ENCODE results near the gene TRPM3.

TRPM3 gene

DNA sequence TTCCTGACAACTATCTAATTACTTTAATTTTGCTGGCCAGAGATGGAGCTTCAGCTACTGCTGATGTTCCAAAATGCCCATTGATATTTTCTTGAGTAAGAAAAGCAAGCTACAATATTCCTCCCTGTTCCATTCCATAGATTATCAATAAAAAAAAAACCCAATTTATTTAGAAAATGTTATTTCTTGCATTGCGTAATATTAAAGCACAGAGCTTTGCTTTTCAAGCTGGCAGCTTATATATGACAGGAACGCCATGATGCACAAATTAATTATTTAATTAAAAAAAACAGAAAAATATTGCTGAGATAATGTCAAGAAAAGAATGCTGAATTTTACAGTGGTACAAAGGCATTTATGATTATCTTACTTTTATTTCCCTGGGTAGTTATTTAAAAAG, 47.9 kb downstream of the TRPM3 start:
- H3K9ac ChIP-seq (ENCODE audit: low read length in 5 of 5): no peak overlapping the region
- H3K4me1 ChIP-seq (ENCODE audit: control insufficient read depth in 5 of 5, insufficient read depth in 5 of 5, low read length in 5 of 5): no peaks in the 10 kb centered on the region
- H3K27ac ChIP-seq (ENCODE audit: low read depth, low read length): no peak overlapping the region
- no peaks in the 10 kb centered on the region for H3K9me3 ChIP-seq (ENCODE audit: control insufficient read depth in 5 of 5, low read length in 5 of 5)
- H3K4me3 ChIP-seq (ENCODE audit: low read depth in 1 of 5, low read length in 5 of 5): no peak overlapping the region
- no peaks in the 10 kb centered on the region for H3K36me3 ChIP-seq (ENCODE audit: control insufficient read depth in 5 of 5, insufficient read depth in 5 of 5, low read length in 5 of 5)
- no peaks in the 10 kb centered on the region for H3K27me3 ChIP-seq (ENCODE audit: control insufficient read depth in 5 of 5, insufficient read depth in 4 of 5, low read length in 5 of 5)

GRCh38 chr9:71072587-71072986, 48.8 kb downstream of the TRPM3 start:
- Histone ChIP-seq H3K27ac (ENCODE audit: low read depth, low read length) (no peak overlapping the region), H3K9me3 (ENCODE audit: control insufficient read depth in 5 of 5, low read length in 5 of 5) (no peaks in the 10 kb centered on the region), H3K4me3 (ENCODE audit: low read depth in 1 of 5, low read length in 5 of 5) (no peak overlapping the region), H3K27me3 (ENCODE audit: control insufficient read depth in 5 of 5, insufficient read depth in 4 of 5, low read length in 5 of 5) (no peaks in the 10 kb centered on the region), H3K4me1 (ENCODE audit: control insufficient read depth in 5 of 5, insufficient read depth in 5 of 5, low read length in 5 of 5) (no peaks in the 10 kb centered on the region), H3K36me3 (ENCODE audit: control insufficient read depth in 5 of 5, insufficient read depth in 5 of 5, low read length in 5 of 5) (no peaks in the 10 kb centered on the region), H3K9ac (ENCODE audit: low read length in 5 of 5) (no peak overlapping the region)

GRCh38 chr9:71071633-71072032, 49.8 kb downstream of the TRPM3 start:
- Histone ChIP-seq H3K4me3 (ENCODE audit: low read depth in 1 of 5, low read length in 5 of 5) (no peak overlapping the region), H3K27ac (ENCODE audit: low read depth, low read length) (no peak overlapping the region), H3K9me3 (ENCODE audit: control insufficient read depth in 5 of 5, low read length in 5 of 5) (no peaks in the 10 kb centered on the region), H3K27me3 (ENCODE audit: control insufficient read depth in 5 of 5, insufficient read depth in 4 of 5, low read length in 5 of 5) (no peaks in the 10 kb centered on the region), H3K9ac (ENCODE audit: low read length in 5 of 5) (no peak overlapping the region), H3K4me1 (ENCODE audit: control insufficient read depth in 5 of 5, insufficient read depth in 5 of 5, low read length in 5 of 5) (no peaks in the 10 kb centered on the region), H3K36me3 (ENCODE audit: control insufficient read depth in 5 of 5, insufficient read depth in 5 of 5, low read length in 5 of 5) (no peaks in the 10 kb centered on the region)

GRCh38 chr9:71058660-71059059, 62.8 kb downstream of the TRPM3 start:
- Histone ChIP-seq H3K27ac (ENCODE audit: low read depth, low read length) (no peak overlapping the region), H3K27me3 (ENCODE audit: control insufficient read depth in 5 of 5, insufficient read depth in 4 of 5, low read length in 5 of 5) (no peaks in the 10 kb centered on the region), H3K4me1 (ENCODE audit: control insufficient read depth in 5 of 5, insufficient read depth in 5 of 5, low read length in 5 of 5) (no peaks in the 10 kb centered on the region), H3K36me3 (ENCODE audit: control insufficient read depth in 5 of 5, insufficient read depth in 5 of 5, low read length in 5 of 5) (no peaks in the 10 kb centered on the region), H3K9me3 (ENCODE audit: control insufficient read depth in 5 of 5, low read length in 5 of 5) (no peaks in the 10 kb centered on the region), H3K9ac (ENCODE audit: low read length in 5 of 5) (no peak overlapping the region), H3K4me3 (ENCODE audit: low read depth in 1 of 5, low read length in 5 of 5) (no peak overlapping the region)

- H3K27me3 ChIP-seq (ENCODE audit: control insufficient read depth in 5 of 5, insufficient read depth in 4 of 5, low read length in 5 of 5): no peaks in the 10 kb centered on the region
Measured at GRCh38 chr9:71052287-71052686, 69.1 kb downstream of the TRPM3 start.

GRCh38 chr9:71048280-71048679, 73.1 kb downstream of the TRPM3 start:
- H3K36me3 ChIP-seq (ENCODE audit: control insufficient read depth in 5 of 5, insufficient read depth in 5 of 5, low read length in 5 of 5): no peaks in the 10 kb centered on the region
- H3K27me3 ChIP-seq (ENCODE audit: control insufficient read depth in 5 of 5, insufficient read depth in 4 of 5, low read length in 5 of 5): no peaks in the 10 kb centered on the region
- no peak overlapping the region for H3K4me3 ChIP-seq (ENCODE audit: low read depth in 1 of 5, low read length in 5 of 5)
- H3K4me1 ChIP-seq (ENCODE audit: control insufficient read depth in 5 of 5, insufficient read depth in 5 of 5, low read length in 5 of 5): no peaks in the 10 kb centered on the region
- no peak overlapping the region for H3K9ac ChIP-seq (ENCODE audit: low read length in 5 of 5)
- no peak overlapping the region for H3K27ac ChIP-seq (ENCODE audit: low read depth, low read length)
- H3K9me3 ChIP-seq (ENCODE audit: control insufficient read depth in 5 of 5, low read length in 5 of 5): no peaks in the 10 kb centered on the region

More at GRCh38 chr9:71052287-71052686, 69.1 kb downstream of the TRPM3 start:
- H3K4me1 ChIP-seq (ENCODE audit: control insufficient read depth in 5 of 5, insufficient read depth in 5 of 5, low read length in 5 of 5): no peaks in the 10 kb centered on the region
- no peak overlapping the region for H3K9ac ChIP-seq (ENCODE audit: low read length in 5 of 5)
- no peak overlapping the region for H3K27ac ChIP-seq (ENCODE audit: low read depth, low read length)
- H3K4me3 ChIP-seq (ENCODE audit: low read depth in 1 of 5, low read length in 5 of 5): no peak overlapping the region
- no peaks in the 10 kb centered on the region for H3K9me3 ChIP-seq (ENCODE audit: control insufficient read depth in 5 of 5, low read length in 5 of 5)
- no peaks in the 10 kb centered on the region for H3K36me3 ChIP-seq (ENCODE audit: control insufficient read depth in 5 of 5, insufficient read depth in 5 of 5, low read length in 5 of 5)

DNA sequence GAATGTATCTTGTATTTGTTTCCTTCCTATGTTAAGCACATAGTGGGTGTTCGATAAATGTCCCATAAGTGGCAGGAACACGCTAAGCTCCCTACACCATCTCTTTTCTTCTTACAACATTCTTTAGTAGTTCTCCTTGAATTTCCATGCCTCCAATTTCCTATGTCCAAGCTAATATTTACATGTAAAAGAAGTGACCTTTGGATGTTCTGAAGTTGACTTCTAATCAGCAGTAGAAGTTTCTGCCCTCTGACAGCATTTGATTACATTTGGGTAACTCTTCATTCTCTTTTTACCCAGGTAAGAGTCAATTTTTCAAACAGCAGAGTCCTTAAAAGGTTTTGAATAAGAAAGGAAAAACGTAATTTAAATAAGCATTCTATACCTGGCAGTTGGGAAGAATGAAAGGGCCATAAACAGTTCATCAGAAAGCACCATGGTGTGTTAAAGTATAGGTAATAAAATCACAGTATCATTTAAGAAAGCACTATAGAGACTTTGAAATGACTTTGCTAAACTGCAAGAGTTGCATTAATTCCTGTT, 78.9 kb downstream of the TRPM3 start:
- Histone ChIP-seq H3K9me3 (ENCODE audit: control insufficient read depth in 5 of 5, low read length in 5 of 5) (no peaks in the 10 kb centered on the region), H3K4me3 (ENCODE audit: low read depth in 1 of 5, low read length in 5 of 5) (no peak overlapping the region), H3K27ac (ENCODE audit: low read depth, low read length) (no peak overlapping the region), H3K4me1 (ENCODE audit: control insufficient read depth in 5 of 5, insufficient read depth in 5 of 5, low read length in 5 of 5) (no peaks in the 10 kb centered on the region), H3K9ac (ENCODE audit: low read length in 5 of 5) (no peak overlapping the region), H3K27me3 (ENCODE audit: control insufficient read depth in 5 of 5, insufficient read depth in 4 of 5, low read length in 5 of 5) (no peaks in the 10 kb centered on the region), H3K36me3 (ENCODE audit: control insufficient read depth in 5 of 5, insufficient read depth in 5 of 5, low read length in 5 of 5) (no peaks in the 10 kb centered on the region)

- no peak overlapping the region for H3K9ac ChIP-seq (ENCODE audit: low read length in 5 of 5)
Measured at GRCh38 chr9:71037521-71037920, 83.9 kb downstream of the TRPM3 start.

GRCh38 chr9:71036501-71036900, 84.9 kb downstream of the TRPM3 start:
- Histone ChIP-seq H3K9me3 (ENCODE audit: control insufficient read depth in 5 of 5, low read length in 5 of 5) (no peaks in the 10 kb centered on the region), H3K27ac (ENCODE audit: low read depth, low read length) (no peak overlapping the region), H3K4me3 (ENCODE audit: low read depth in 1 of 5, low read length in 5 of 5) (no peak overlapping the region), H3K9ac (ENCODE audit: low read length in 5 of 5) (no peak overlapping the region), H3K27me3 (ENCODE audit: control insufficient read depth in 5 of 5, insufficient read depth in 4 of 5, low read length in 5 of 5) (no peaks in the 10 kb centered on the region), H3K36me3 (ENCODE audit: control insufficient read depth in 5 of 5, insufficient read depth in 5 of 5, low read length in 5 of 5) (no peaks in the 10 kb centered on the region), H3K4me1 (ENCODE audit: control insufficient read depth in 5 of 5, insufficient read depth in 5 of 5, low read length in 5 of 5) (no peaks in the 10 kb centered on the region)

More at GRCh38 chr9:71037521-71037920, 83.9 kb downstream of the TRPM3 start:
- Histone ChIP-seq H3K27me3 (ENCODE audit: control insufficient read depth in 5 of 5, insufficient read depth in 4 of 5, low read length in 5 of 5) (no peaks in the 10 kb centered on the region), H3K27ac (ENCODE audit: low read depth, low read length) (no peak overlapping the region), H3K9me3 (ENCODE audit: control insufficient read depth in 5 of 5, low read length in 5 of 5) (no peaks in the 10 kb centered on the region), H3K36me3 (ENCODE audit: control insufficient read depth in 5 of 5, insufficient read depth in 5 of 5, low read length in 5 of 5) (no peaks in the 10 kb centered on the region), H3K4me3 (ENCODE audit: low read depth in 1 of 5, low read length in 5 of 5) (no peak overlapping the region), H3K4me1 (ENCODE audit: control insufficient read depth in 5 of 5, insufficient read depth in 5 of 5, low read length in 5 of 5) (no peaks in the 10 kb centered on the region)

DNA sequence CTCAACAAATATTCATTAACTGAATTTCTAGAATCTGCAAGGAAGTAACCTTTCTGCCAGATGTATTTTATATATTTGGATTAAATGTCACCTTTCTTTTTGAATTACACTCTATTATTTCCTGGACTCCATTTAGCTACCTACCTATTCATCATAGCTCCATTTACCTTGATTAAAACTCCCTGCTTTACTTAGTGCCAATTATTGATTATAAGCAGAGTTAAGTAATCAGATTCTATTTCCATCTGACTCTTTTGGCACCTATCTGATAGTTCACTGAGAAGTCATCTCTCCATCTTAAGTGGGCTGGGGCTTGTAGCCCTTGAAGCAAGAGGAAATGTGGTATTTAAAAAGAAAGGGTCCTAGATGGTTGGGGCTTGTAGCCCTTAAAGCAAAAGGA, 88.6 kb downstream of the TRPM3 start:
- H3K4me3 ChIP-seq (ENCODE audit: low read depth in 1 of 5, low read length in 5 of 5): no peak overlapping the region
- H3K9ac ChIP-seq (ENCODE audit: low read length in 5 of 5): no peak overlapping the region
- H3K9me3 ChIP-seq (ENCODE audit: control insufficient read depth in 5 of 5, low read length in 5 of 5): no peaks in the 10 kb centered on the region
- H3K27me3 ChIP-seq (ENCODE audit: control insufficient read depth in 5 of 5, insufficient read depth in 4 of 5, low read length in 5 of 5): no peaks in the 10 kb centered on the region
- H3K36me3 ChIP-seq (ENCODE audit: control insufficient read depth in 5 of 5, insufficient read depth in 5 of 5, low read length in 5 of 5): no peaks in the 10 kb centered on the region
- H3K27ac ChIP-seq (ENCODE audit: low read depth, low read length): no peak overlapping the region
- no peaks in the 10 kb centered on the region for H3K4me1 ChIP-seq (ENCODE audit: control insufficient read depth in 5 of 5, insufficient read depth in 5 of 5, low read length in 5 of 5)

DNA sequence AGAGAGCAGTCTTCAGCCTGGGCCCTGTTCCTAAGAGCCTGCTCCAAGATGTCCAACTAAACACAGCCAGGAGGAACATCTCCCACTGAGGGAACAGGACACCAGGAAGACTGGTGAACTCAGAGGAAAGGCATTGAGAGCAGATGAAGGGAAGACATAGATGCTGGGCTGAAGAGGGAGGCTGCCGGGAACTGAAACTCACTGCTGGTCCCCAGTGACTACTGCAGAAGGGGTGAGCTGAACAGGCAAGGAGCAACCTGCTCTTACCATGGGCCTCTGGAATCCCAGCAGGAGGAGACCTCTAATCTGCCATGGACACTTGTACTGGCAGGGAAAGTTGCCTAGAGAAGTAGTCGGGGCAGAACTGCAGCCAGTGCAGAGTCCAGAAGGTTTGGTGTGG, 95.7 kb downstream of the TRPM3 start:
- H3K9me3 ChIP-seq (ENCODE audit: control insufficient read depth in 5 of 5, low read length in 5 of 5): no peaks in the 10 kb centered on the region
- no peaks in the 10 kb centered on the region for H3K36me3 ChIP-seq (ENCODE audit: control insufficient read depth in 5 of 5, insufficient read depth in 5 of 5, low read length in 5 of 5)
- H3K4me3 ChIP-seq (ENCODE audit: low read depth in 1 of 5, low read length in 5 of 5): no peak overlapping the region
- no peaks in the 10 kb centered on the region for H3K27me3 ChIP-seq (ENCODE audit: control insufficient read depth in 5 of 5, insufficient read depth in 4 of 5, low read length in 5 of 5)
- no peak overlapping the region for H3K9ac ChIP-seq (ENCODE audit: low read length in 5 of 5)
- H3K4me1 ChIP-seq (ENCODE audit: control insufficient read depth in 5 of 5, insufficient read depth in 5 of 5, low read length in 5 of 5): no peaks in the 10 kb centered on the region
- H3K27ac ChIP-seq (ENCODE audit: low read depth, low read length): no peak overlapping the region

Measured in subcutaneous abdominal adipose tissue (tissue), 5 donors.